ENCODE measurements around the gene IL1RL2. TPM values are rescaled to one million over a fixed set of nuclear protein-coding genes. Genes with fewer than 3 reads are reported as not detected.

The IL1RL2 gene
- polyA plus RNA-seq, 3 donors: 0.10 to 0.91 (median 0.67) TPM

- H3K27ac ChIP-seq (ENCODE audit: low read depth, low read length): no peak overlapping the region
- 42 to 93% (median 91%) methylated on average over 1 of the region's 1 CpG for WGBS, 3 donors
Observed at GRCh38 chr2:102277202-102277700, 90.4 kb downstream of the IL1RL2 start.

- H3K27ac ChIP-seq (ENCODE audit: low read depth, low read length): no peak overlapping the region
- 71 to 87% (median 81%) methylated on average over 3 of the region's 3 CpGs for WGBS, 3 donors
Observed at GRCh38 chr2:102278720-102279390, 92.0 kb downstream of the IL1RL2 start.

- WGBS, 3 donors: 60 to 95% (median 90%) methylated on average over 1 of the region's 1 CpG
- no peak overlapping the region for H3K27ac ChIP-seq (ENCODE audit: low read depth, low read length)
Observed at GRCh38 chr2:102279391-102279735, 92.5 kb downstream of the IL1RL2 start.

GRCh38 chr2:102282678-102283091 lies 95.9 kb downstream of the IL1RL2 start:
- WGBS, 3 donors: 30 to 67% (median 39%) methylated on average over 2 of the region's 2 CpGs
- no peak overlapping the region for H3K27ac ChIP-seq (ENCODE audit: low read depth, low read length)

- no peak overlapping the region for H3K27ac ChIP-seq (ENCODE audit: low read depth, low read length)
- WGBS, 3 donors: 91 to 97% (median 95%) methylated on average over 1 of the region's 1 CpG
Observed at GRCh38 chr2:102283996-102284395, 97.2 kb downstream of the IL1RL2 start.

GRCh38 chr2:102284611-102285010 lies 97.8 kb downstream of the IL1RL2 start:
- no peak overlapping the region for H3K27ac ChIP-seq (ENCODE audit: low read depth, low read length)
- WGBS, 3 donors: 88 to 97% (median 94%) methylated on average over 3 of the region's 3 CpGs

GRCh38 chr2:102285368-102285767 lies 98.5 kb downstream of the IL1RL2 start:
- 75 to 91% (median 89%) methylated on average over 2 of the region's 2 CpGs for WGBS, 3 donors
- no peak overlapping the region for H3K27ac ChIP-seq (ENCODE audit: low read depth, low read length)

GRCh38 chr2:102286041-102286440 lies 99.2 kb downstream of the IL1RL2 start:
- H3K27ac ChIP-seq (ENCODE audit: low read depth, low read length): no peak overlapping the region
- WGBS, 3 donors: 71 to 72% (median 72%) methylated on average over 3 of the region's 3 CpGs

GRCh38 chr2:102289129-102289528 lies 102.3 kb downstream of the IL1RL2 start:
- 89 to 92% (median 91%) methylated on average over 5 of the region's 5 CpGs for WGBS, 3 donors
- H3K27ac ChIP-seq (ENCODE audit: low read depth, low read length): no peak overlapping the region

Other genes with a start within 250 kb of the IL1RL2 start
- 10 to 100 TPM in 2 of 3 donors, 1 to 10 TPM in 1; 6.9 to 42.7 (median 31.5) TPM for gene IL1R2, start 195.1 kb upstream of the IL1RL2 start, polyA plus RNA-seq
- 100 to 1,000 TPM in 2 of 3 donors, 10 to 100 TPM in 1; 20.6 to 285 (median 128) TPM for gene IL1R1, start 44.3 kb upstream of the IL1RL2 start, polyA plus RNA-seq
- gene IL1RL1, start 124.5 kb downstream of the IL1RL2 start, polyA plus RNA-seq: 10 to 100 TPM in 1 of 3 donors, 1 to 10 TPM in 2; 2.1 to 28.8 (median 5.6) TPM
- 1 to 10 TPM; 1.2 to 5.9 (median 4.8) TPM for gene IL18R1, start 168.8 kb downstream of the IL1RL2 start, polyA plus RNA-seq
- gene IL18RAP, start 236.1 kb downstream of the IL1RL2 start, polyA plus RNA-seq: 1 to 10 TPM in 2 of 3 donors, under 1 TPM in 1; 0.37 to 5.9 (median 5.4) TPM

All from adipose tissue (tissue), 3 donors.